SK-N-SH treated with all-trans-retinoic acid at 6 μM for 48 hours (cell line): ENCODE measurements around the gene C17orf107.

Experiments used
- ARNTL ChIP-seq: fragments of 450-650 bp; formaldehyde crosslinking; IDR thresholded peaks from 2 replicates; pipeline ENCODE4 v1.5.0; 2020; ENCODE audit warnings: low read depth, mild to moderate bottlenecking, moderate library complexity, borderline replicate concordance
- CREB5 ChIP-seq: fragments of 250-450 bp; sonication (Bioruptor Pico); IDR thresholded peaks from 2 replicates; pipeline ENCODE4 v1.5.1; 2020; ENCODE audit warnings: low read depth, mild to moderate bottlenecking, moderate library complexity
- CSRNP3 ChIP-seq: fragments of 250-450 bp; sonication (Bioruptor Pico); IDR thresholded peaks from 2 replicates; pipeline ENCODE4 v1.5.1; 2021; ENCODE audit warnings: mild to moderate bottlenecking, moderate library complexity
- GLIS3 ChIP-seq: fragments of 250-450 bp; sonication (Bioruptor Pico); IDR thresholded peaks from 2 replicates; pipeline ENCODE4 v1.5.0; 2020; ENCODE audit warnings: mild to moderate bottlenecking, moderate library complexity
- OSR1 ChIP-seq: fragments of 250-450 bp; sonication (Bioruptor Pico); IDR thresholded peaks from 2 replicates; pipeline ENCODE4 v1.8.0; 2022; ENCODE audit warnings: moderate library complexity, mild to moderate bottlenecking, inconsistent platforms
- PATZ1 ChIP-seq: fragments of 250-450 bp; sonication (Bioruptor Pico); IDR thresholded peaks from 2 replicates; pipeline ENCODE4 v1.8.0; 2020; ENCODE audit warnings: mild to moderate bottlenecking, moderate library complexity, borderline replicate concordance
- POU6F1 ChIP-seq: fragments of 250-450 bp; sonication (Bioruptor Pico); IDR thresholded peaks from 2 replicates; pipeline ENCODE4 v1.8.0; 2021; ENCODE audit warnings: low read depth, mild to moderate bottlenecking, moderate library complexity, borderline replicate concordance
- RARB ChIP-seq: fragments of 250-450 bp; sonication (Bioruptor Pico); IDR thresholded peaks from 2 replicates; pipeline ENCODE4 v1.8.0; 2021; ENCODE audit warnings: mild to moderate bottlenecking, moderate library complexity
- SNAI2 ChIP-seq: fragments of 250-450 bp; sonication (Bioruptor Pico); IDR thresholded peaks from 2 replicates; pipeline ENCODE4 v1.5.0; 2020; ENCODE audit warnings: mild to moderate bottlenecking, moderate library complexity
- ZC3H10 ChIP-seq: fragments of 250-450 bp; sonication (Bioruptor Pico); IDR thresholded peaks from 2 replicates; pipeline ENCODE4 v1.5.1; 2021; ENCODE audit warnings: mild to moderate bottlenecking, moderate library complexity
- ZFP30 ChIP-seq: fragments of 450-650 bp; formaldehyde crosslinking; IDR thresholded peaks from 2 replicates; pipeline ENCODE4 v1.5.0; 2022; ENCODE audit warnings: mild to moderate bottlenecking, moderate library complexity
- ZNF565 ChIP-seq: fragments of 450-650 bp; formaldehyde crosslinking; conservative IDR thresholded peaks from 2 replicates; pipeline ENCODE4 v1.5.0; 2020; ENCODE audit warnings: low read depth, mild to moderate bottlenecking, moderate library complexity
- ZNF70 ChIP-seq: fragments of 450-650 bp; formaldehyde crosslinking; IDR thresholded peaks from 2 replicates; pipeline ENCODE4 v1.5.0; 2020; ENCODE audit warnings: mild to moderate bottlenecking, moderate library complexity

- TF ChIP-seq OSR1 = no peak
- no peak for TF ChIP-seq PATZ1 (CRISPR knock-in tag)
- TF ChIP-seq RARB = no peak
- TF ChIP-seq GLIS3 (CRISPR knock-in tag) = no peak
- TF ChIP-seq SNAI2 (CRISPR knock-in tag) = no peak
- no peak for TF ChIP-seq ARNTL
- TF ChIP-seq ZNF70 (CRISPR knock-in tag) = no peak
- TF ChIP-seq ZFP30 (CRISPR knock-in tag) = no peak
- TF ChIP-seq CSRNP3 (CRISPR knock-in tag) = no peak
- no peak for TF ChIP-seq ZNF565 (CRISPR knock-in tag)
- no peak for TF ChIP-seq CREB5 (CRISPR knock-in tag)
- no peak for TF ChIP-seq ZC3H10 (CRISPR knock-in tag)
- TF ChIP-seq POU6F1 (CRISPR knock-in tag) = no peak
Measured at GRCh38 chr17:4945944-4946280, 46.6 kb downstream of the C17orf107 start.
